ENCODE data around the gene TMEM156.

Gene TMEM156

GRCh38 chr4:38928974-38929373 lies 103.2 kb downstream of the TMEM156 start:
- no peak for TF ChIP-seq CTCF (IDR thresholded peaks at IDR 0.05; ENCODE audit: poor library complexity, severe bottlenecking)
- Histone ChIP-seq H3K27ac (ENCODE audit: poor library complexity, severe bottlenecking) (no peak overlapping the region), H3K36me3 (ENCODE audit: low read depth) (peaks cover 84% of the 10 kb centered on the region), H3K9me3 (ENCODE audit: severe bottlenecking) (no peaks in the 10 kb centered on the region), H3K4me3 (ENCODE audit: severe bottlenecking) (no peak overlapping the region), H3K27me3 (ENCODE audit: insufficient read depth, poor library complexity, severe bottlenecking) (no peaks in the 10 kb centered on the region), H3K4me1 (ENCODE audit: insufficient read depth, poor library complexity, severe bottlenecking) (no peaks in the 10 kb centered on the region)
- ATAC-seq (ENCODE audit: low read depth) (no peak), DNase-seq (ENCODE audit: low spot score) (no peak)

- Histone ChIP-seq H3K4me1 (ENCODE audit: insufficient read depth, poor library complexity, severe bottlenecking) (no peaks in the 10 kb centered on the region), H3K27ac (ENCODE audit: poor library complexity, severe bottlenecking) (no peak overlapping the region), H3K36me3 (ENCODE audit: low read depth) (peaks cover 84% of the 10 kb centered on the region), H3K27me3 (ENCODE audit: insufficient read depth, poor library complexity, severe bottlenecking) (no peaks in the 10 kb centered on the region), H3K4me3 (ENCODE audit: severe bottlenecking) (no peak overlapping the region), H3K9me3 (ENCODE audit: severe bottlenecking) (no peaks in the 10 kb centered on the region)
- ATAC-seq (ENCODE audit: low read depth) (no peak), DNase-seq (ENCODE audit: low spot score) (no peak)
- TF ChIP-seq CTCF (IDR thresholded peaks at IDR 0.05; ENCODE audit: poor library complexity, severe bottlenecking), result no peak
These were observed 103.6 kb downstream of the TMEM156 start for GRCh38 chr4:38928568-38928967.

- Histone ChIP-seq H3K36me3 (ENCODE audit: low read depth) (peaks cover 78% of the 10 kb centered on the region), H3K9me3 (ENCODE audit: severe bottlenecking) (no peaks in the 10 kb centered on the region), H3K4me3 (ENCODE audit: severe bottlenecking) (no peak overlapping the region), H3K4me1 (ENCODE audit: insufficient read depth, poor library complexity, severe bottlenecking) (no peaks in the 10 kb centered on the region), H3K27ac (ENCODE audit: poor library complexity, severe bottlenecking) (no peak overlapping the region), H3K27me3 (ENCODE audit: insufficient read depth, poor library complexity, severe bottlenecking) (no peaks in the 10 kb centered on the region)
- no peak for TF ChIP-seq CTCF (IDR thresholded peaks at IDR 0.05; ENCODE audit: poor library complexity, severe bottlenecking)
- ATAC-seq (ENCODE audit: low read depth), result no peak
- no peak for DNase-seq (ENCODE audit: low spot score)
These were observed 105.3 kb downstream of the TMEM156 start for GRCh38 chr4:38926896-38927295.

GRCh38 chr4:38925492-38926413 lies 106.5 kb downstream of the TMEM156 start:
- no peaks in the 10 kb centered on the region for H3K9me3 ChIP-seq (ENCODE audit: severe bottlenecking)
- TF ChIP-seq CTCF (IDR thresholded peaks at IDR 0.05; ENCODE audit: poor library complexity, severe bottlenecking), result no peak
- no peak overlapping the region for H3K4me3 ChIP-seq (ENCODE audit: severe bottlenecking)
- no peak overlapping the region for H3K27ac ChIP-seq (ENCODE audit: poor library complexity, severe bottlenecking)
- no peaks in the 10 kb centered on the region for H3K27me3 ChIP-seq (ENCODE audit: insufficient read depth, poor library complexity, severe bottlenecking)
- DNase-seq (ENCODE audit: low spot score) (no peak), ATAC-seq (ENCODE audit: low read depth) (no peak)
- no peaks in the 10 kb centered on the region for H3K4me1 ChIP-seq (ENCODE audit: insufficient read depth, poor library complexity, severe bottlenecking)
- peaks cover 68% of the 10 kb centered on the region for H3K36me3 ChIP-seq (ENCODE audit: low read depth)

- DNase-seq (ENCODE audit: low spot score) (no peak), ATAC-seq (ENCODE audit: low read depth) (no peak)
- Histone ChIP-seq H3K4me1 (ENCODE audit: insufficient read depth, poor library complexity, severe bottlenecking) (no peaks in the 10 kb centered on the region), H3K4me3 (ENCODE audit: severe bottlenecking) (no peak overlapping the region), H3K9me3 (ENCODE audit: severe bottlenecking) (no peaks in the 10 kb centered on the region), H3K36me3 (ENCODE audit: low read depth) (peaks cover 62% of the 10 kb centered on the region), H3K27ac (ENCODE audit: poor library complexity, severe bottlenecking) (no peak overlapping the region), H3K27me3 (ENCODE audit: insufficient read depth, poor library complexity, severe bottlenecking) (no peaks in the 10 kb centered on the region)
- TF ChIP-seq CTCF (IDR thresholded peaks at IDR 0.05; ENCODE audit: poor library complexity, severe bottlenecking), result no peak
These were observed 107.9 kb downstream of the TMEM156 start for GRCh38 chr4:38924353-38924752.
